A673 (cell line): ENCODE data around the gene GNAT2. TPM values are rescaled to one million over a fixed set of nuclear protein-coding genes. Genes with fewer than 3 reads are reported as not detected.

Source experiments
- BruUV-seq: library from RNA; stranded (reverse); fragments of 400-500 nt; replicated peaks from 2 replicates; lab custom pipeline; 2021; lab: Mats Ljungman, UMichigan
- CTCF ChIA-PET: fragments of 300-600 bp; sonication (Branson Sonifier 250); formaldehyde crosslinking; loops from one replicate; lab custom pipeline; 2022; ENCODE audit warnings: antibody characterized with exemption; lab: Charles Lee
- POLR2A ChIA-PET: fragments of 300-600 bp; sonication (Branson Sonifier 250); formaldehyde crosslinking; loops from one replicate; lab custom pipeline; 2022; ENCODE audit warnings: antibody characterized with exemption; ENCODE audit not compliant: low non-redundant PET; lab: Charles Lee
- DNase-seq: peaks from one replicate; pipeline ENCODE4 v3.0.0-alpha.2; 2015; ENCODE audit warnings: low spot score
- H3K27ac ChIP-seq: fragments of 200-600 bp; sonication (generic); 2 replicates; pipeline ENCODE4 v1.5.1; 2016; ENCODE audit warnings: mixed run types, low read depth, mild to moderate bottlenecking, mixed read lengths, antibody characterized with exemption, low read length; ENCODE audit not compliant: poor library complexity, severe bottlenecking
- H3K27me3 ChIP-seq: fragments of 200-600 bp; sonication (generic); replicated peaks from 2 replicates; pipeline ENCODE4 v1.6.1; 2017; ENCODE audit warnings: mixed run types, low read depth, mild to moderate bottlenecking, mixed read lengths, antibody characterized with exemption, low read length; ENCODE audit not compliant: insufficient read depth, poor library complexity
- H3K36me3 ChIP-seq: fragments of 200-600 bp; sonication (generic); 2 replicates; pipeline ENCODE4 v1.6.1; 2016; ENCODE audit warnings: mixed run types, mild to moderate bottlenecking, mixed read lengths, antibody characterized with exemption, low read length; ENCODE audit not compliant: insufficient read depth, poor library complexity, severe bottlenecking
- H3K4me1 ChIP-seq: fragments of 200-600 bp; sonication (generic); 2 replicates; pipeline ENCODE4 v1.6.1; 2017; ENCODE audit warnings: mixed run types, mild to moderate bottlenecking, mixed read lengths, antibody characterized with exemption, low read length; ENCODE audit not compliant: insufficient read depth, poor library complexity, severe bottlenecking
- H3K4me3 ChIP-seq: fragments of 200-600 bp; sonication (generic); 2 replicates; pipeline ENCODE4 v1.5.1; 2016; ENCODE audit warnings: low read depth, mixed run types, mild to moderate bottlenecking, mixed read lengths, low read length; ENCODE audit not compliant: poor library complexity, severe bottlenecking
- H3K9me3 ChIP-seq: fragments of 200-600 bp; sonication (generic); 2 replicates; pipeline ENCODE4 v1.6.1; 2016; ENCODE audit warnings: mixed run types, low read depth, mild to moderate bottlenecking, mixed read lengths, antibody characterized with exemption, low read length; ENCODE audit not compliant: poor library complexity, severe bottlenecking
- CTCF ChIP-seq: fragments of 300-800, 200-600 bp; sonication (generic); conservative IDR thresholded peaks from 2 replicates; pipeline ENCODE4 v1.5.1; 2017; ENCODE audit warnings: low read depth, mild to moderate bottlenecking, antibody characterized with exemption, low read length, moderate library complexity, mixed read lengths
- EZH2 ChIP-seq: fragments of 200-600 bp; sonication (generic); IDR thresholded peaks from 2 replicates; pipeline ENCODE4 v1.6.1; 2017; ENCODE audit warnings: borderline replicate concordance, low read depth, mild to moderate bottlenecking, mixed read lengths, antibody characterized with exemption, low read length; ENCODE audit not compliant: poor library complexity, severe bottlenecking
- intact Hi-C: fragments of 100-400 bp; cut with micrococcal nuclease; formaldehyde crosslinking; loops from one replicate; pipeline ENCODE4 v1.10.0; 2022; ENCODE audit not compliant: unreplicated experiment
- total RNA-seq: library from RNA; stranded (reverse); gene quantifications from 2 replicates; pipeline ENCODE4 v1.2.3, GENCODE V29; 2021

GNAT2 gene
- total RNA-seq, 1 experiment from 2014 or later = not detected

- BruUV-seq = no TSS peak
These were observed 8.0 kb downstream of the GNAT2 start for GRCh38 chr1:109611308-109611990.

GRCh38 chr1:109610609-109611307 is 8.7 kb downstream of the GNAT2 start:
- intact Hi-C loops = no loop called here
- CTCF ChIA-PET = interaction anchor here (0.8 kb wide), 1 partner anchor 78 kb away, joined by 3 read pairs; no protein-coding TSS in a partner anchor

More at GRCh38 chr1:109611308-109611990, 8.0 kb downstream of the GNAT2 start:
- Histone ChIP-seq H3K27me3 (no peaks in the 10 kb centered on the region), H3K27ac (no peak overlapping the region), H3K36me3 (no peaks in the 10 kb centered on the region), H3K4me3 (no peak overlapping the region), H3K4me1 (no peaks in the 10 kb centered on the region), H3K9me3 (no peaks in the 10 kb centered on the region)
- TF ChIP-seq EZH2 (no peak), CTCF (no peak)
- ChIA-PET POLR2A (no interaction called here), CTCF (interaction anchor here (0.8 kb wide), 1 partner anchor 79 kb away, joined by 3 read pairs; no protein-coding TSS in a partner anchor)
- intact Hi-C loops = no loop called here
- no peak for DNase-seq

GRCh38 chr1:109609881-109610280 is 9.5 kb downstream of the GNAT2 start:
- Histone ChIP-seq H3K27me3 (no peaks in the 10 kb centered on the region), H3K9me3 (no peaks in the 10 kb centered on the region), H3K4me3 (no peak overlapping the region), H3K36me3 (no peaks in the 10 kb centered on the region), H3K27ac (no peak overlapping the region), H3K4me1 (no peaks in the 10 kb centered on the region)
- ChIA-PET CTCF (no interaction called here), POLR2A (no interaction called here)
- TF ChIP-seq CTCF = no peak
- no peak for TF ChIP-seq EZH2
- BruUV-seq = no TSS peak
- DNase-seq = no peak
- intact Hi-C loops = no loop called here

More at GRCh38 chr1:109610609-109611307, 8.7 kb downstream of the GNAT2 start:
- Histone ChIP-seq H3K4me3 (no peak overlapping the region), H3K27ac (no peak overlapping the region), H3K9me3 (no peaks in the 10 kb centered on the region), H3K4me1 (no peaks in the 10 kb centered on the region), H3K27me3 (no peaks in the 10 kb centered on the region), H3K36me3 (no peaks in the 10 kb centered on the region)
- no TSS peak for BruUV-seq
- TF ChIP-seq EZH2 (no peak), CTCF (no peak)
- POLR2A ChIA-PET = no interaction called here
- no peak for DNase-seq
